Lung (tissue), 12 donors: ENCODE measurements around the gene RNF157. TPM values are rescaled to one million over a fixed set of nuclear protein-coding genes. Genes with fewer than 3 reads are reported as not detected.

ENCODE experiments used
- ATAC-seq: fragments of 200-7000 bp; cut with Tn5 transposase; one replicate; pipeline ENCODE4 v1.9.1; 2020; ENCODE audit warnings: moderate number of reproducible peaks; ENCODE audit not compliant: insufficient read depth, low FRiP score
- DNase-seq, 3 donors: peaks; one replicate each; pipeline ENCODE4 v3.0.0-alpha.2; 2013 to 2017
- H3K27ac ChIP-seq, 2 donors: one replicate each; pipeline ENCODE4 v1.5.1; 2013; ENCODE audit warnings: mild to moderate bottlenecking in 2 of 2, moderate library complexity in 2 of 2, control low read depth in 1 of 2, inconsistent platforms in 1 of 2, low read depth in 1 of 2, low read length in 1 of 2
- H3K27me3 ChIP-seq, 3 donors: one replicate each; pipeline ENCODE4 v1.5.1; 2013; ENCODE audit warnings: low read length in 2 of 3; ENCODE audit not compliant: control insufficient read depth in 3 of 3, insufficient read depth in 3 of 3
- H3K36me3 ChIP-seq, 4 donors: one replicate each; pipeline ENCODE4 v1.5.1; 2013; ENCODE audit warnings: low read length in 4 of 4, mild to moderate bottlenecking in 1 of 4, moderate library complexity in 1 of 4; ENCODE audit not compliant: control insufficient read depth in 4 of 4, insufficient read depth in 4 of 4
- H3K4me1 ChIP-seq, 5 donors: one replicate each; pipeline ENCODE4 v1.5.1; 2013; ENCODE audit warnings: low read length in 5 of 5, mild to moderate bottlenecking in 2 of 5, moderate library complexity in 1 of 5; ENCODE audit not compliant: control insufficient read depth in 5 of 5, insufficient read depth in 5 of 5
- H3K4me3 ChIP-seq: one replicate; pipeline ENCODE4 v1.5.1; 2013; ENCODE audit warnings: mild to moderate bottlenecking, control low read depth, moderate library complexity
- H3K9ac ChIP-seq, 2 donors: one replicate each; pipeline ENCODE4 v1.5.1; 2013; ENCODE audit warnings: low read length in 2 of 2, control low read depth in 1 of 2; ENCODE audit not compliant: insufficient read depth in 1 of 2
- H3K9me3 ChIP-seq, 4 donors: one replicate each; pipeline ENCODE4 v1.5.1; 2013; ENCODE audit warnings: low read length in 3 of 4, mild to moderate bottlenecking in 1 of 4, moderate library complexity in 1 of 4; ENCODE audit not compliant: control insufficient read depth in 4 of 4, insufficient read depth in 3 of 4
- WGBS, 2 donors: extraction: QIAGEN DNeasy Blood & Tissue Kit; methylation state at CpG; one replicate each; pipeline ENCODE4 v1.1.7; 2013; 5-methylcytosine and 5-hydroxymethylcytosine counted together
- polyA plus RNA-seq, 2 donors: library from polyadenylated mRNA; stranded (reverse); fragments of 200-250 nt; gene quantifications; one replicate each; pipeline ENCODE4 v1.2.1, GENCODE V29; 2013
- total RNA-seq, 2 donors: library from RNA; depleted of rRNA in 1 of 2; stranded (reverse); fragments of >200 nt in 1 of 2; gene quantifications; one replicate each; pipeline ENCODE4 v1.2.1, GENCODE V29; 2014 to 2021
- TF ChIP-seq, protein P1 (sequence below): IDR thresholded peaks from 2 replicates; pipeline ENCODE4 v1.5.1; 2012; ENCODE audit warnings: mild to moderate bottlenecking; ENCODE audit errors: control extremely low read depth, extremely low read depth
- donor health status: control.
- donor health status: control.
- donor health status: Bipolar disorder and iron deficiency.
- donor health status: healthy.
- donor health status: DM: yes; HTN: yes; CAD: no.

RNF157 gene
- total and polyA plus RNA-seq, 4 donors, result 0.88 to 2.5 (median 1.8) TPM

DNA sequence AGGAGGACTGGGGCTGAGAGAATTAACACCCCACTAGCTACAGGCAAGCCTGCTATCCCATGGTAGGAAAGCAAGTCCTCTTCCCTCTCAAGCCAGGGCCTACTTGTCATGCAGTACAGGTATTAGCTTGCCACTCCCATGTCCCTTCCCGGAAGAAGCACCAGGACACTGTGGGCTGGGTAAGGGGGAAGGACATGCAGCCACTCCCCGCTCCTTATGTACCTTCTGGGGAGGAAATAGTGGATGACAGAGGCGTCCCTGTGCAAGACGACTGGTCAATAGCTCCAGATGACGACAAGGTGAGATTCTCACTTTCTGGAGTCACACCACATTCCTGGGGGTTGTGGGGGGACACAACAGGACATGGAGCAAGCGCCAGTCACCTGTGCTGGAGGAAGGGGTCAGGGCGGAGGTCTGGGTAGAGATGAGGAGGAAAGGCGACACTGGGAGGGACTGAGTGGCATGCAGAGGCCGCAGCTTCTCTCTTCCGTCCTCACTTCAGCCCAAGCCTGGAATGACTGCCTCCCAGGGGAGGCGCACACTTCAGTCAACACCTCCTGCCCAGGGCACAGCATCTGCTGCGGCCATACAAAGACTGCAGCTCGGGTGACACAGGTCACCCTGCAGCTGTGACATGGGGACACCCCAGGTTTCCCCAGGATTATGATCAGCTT lies 84.2 kb downstream of the RNF157 start:
- ATAC-seq (no peak), DNase-seq (peak in 1 of 3 donors; percentile 15)
- Histone ChIP-seq H3K27ac (no peak overlapping the region), H3K4me1 (peaks cover 0 to 4% (median 0%) of the 10 kb centered on the region in 5 donors), H3K9ac (no peak overlapping the region), H3K36me3 (peaks cover 0 to 2% (median 0%) of the 10 kb centered on the region in 4 donors), H3K27me3 (no peaks in the 10 kb centered on the region), H3K9me3 (no peaks in the 10 kb centered on the region), H3K4me3 (no peak overlapping the region)
- TF ChIP-seq, protein P1, sequence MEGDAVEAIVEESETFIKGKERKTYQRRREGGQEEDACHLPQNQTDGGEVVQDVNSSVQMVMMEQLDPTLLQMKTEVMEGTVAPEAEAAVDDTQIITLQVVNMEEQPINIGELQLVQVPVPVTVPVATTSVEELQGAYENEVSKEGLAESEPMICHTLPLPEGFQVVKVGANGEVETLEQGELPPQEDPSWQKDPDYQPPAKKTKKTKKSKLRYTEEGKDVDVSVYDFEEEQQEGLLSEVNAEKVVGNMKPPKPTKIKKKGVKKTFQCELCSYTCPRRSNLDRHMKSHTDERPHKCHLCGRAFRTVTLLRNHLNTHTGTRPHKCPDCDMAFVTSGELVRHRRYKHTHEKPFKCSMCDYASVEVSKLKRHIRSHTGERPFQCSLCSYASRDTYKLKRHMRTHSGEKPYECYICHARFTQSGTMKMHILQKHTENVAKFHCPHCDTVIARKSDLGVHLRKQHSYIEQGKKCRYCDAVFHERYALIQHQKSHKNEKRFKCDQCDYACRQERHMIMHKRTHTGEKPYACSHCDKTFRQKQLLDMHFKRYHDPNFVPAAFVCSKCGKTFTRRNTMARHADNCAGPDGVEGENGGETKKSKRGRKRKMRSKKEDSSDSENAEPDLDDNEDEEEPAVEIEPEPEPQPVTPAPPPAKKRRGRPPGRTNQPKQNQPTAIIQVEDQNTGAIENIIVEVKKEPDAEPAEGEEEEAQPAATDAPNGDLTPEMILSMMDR, result no peak
- WGBS, 2 donors, result 84 to 89% methylated on average over 13 of the region's 13 CpGs

DNA sequence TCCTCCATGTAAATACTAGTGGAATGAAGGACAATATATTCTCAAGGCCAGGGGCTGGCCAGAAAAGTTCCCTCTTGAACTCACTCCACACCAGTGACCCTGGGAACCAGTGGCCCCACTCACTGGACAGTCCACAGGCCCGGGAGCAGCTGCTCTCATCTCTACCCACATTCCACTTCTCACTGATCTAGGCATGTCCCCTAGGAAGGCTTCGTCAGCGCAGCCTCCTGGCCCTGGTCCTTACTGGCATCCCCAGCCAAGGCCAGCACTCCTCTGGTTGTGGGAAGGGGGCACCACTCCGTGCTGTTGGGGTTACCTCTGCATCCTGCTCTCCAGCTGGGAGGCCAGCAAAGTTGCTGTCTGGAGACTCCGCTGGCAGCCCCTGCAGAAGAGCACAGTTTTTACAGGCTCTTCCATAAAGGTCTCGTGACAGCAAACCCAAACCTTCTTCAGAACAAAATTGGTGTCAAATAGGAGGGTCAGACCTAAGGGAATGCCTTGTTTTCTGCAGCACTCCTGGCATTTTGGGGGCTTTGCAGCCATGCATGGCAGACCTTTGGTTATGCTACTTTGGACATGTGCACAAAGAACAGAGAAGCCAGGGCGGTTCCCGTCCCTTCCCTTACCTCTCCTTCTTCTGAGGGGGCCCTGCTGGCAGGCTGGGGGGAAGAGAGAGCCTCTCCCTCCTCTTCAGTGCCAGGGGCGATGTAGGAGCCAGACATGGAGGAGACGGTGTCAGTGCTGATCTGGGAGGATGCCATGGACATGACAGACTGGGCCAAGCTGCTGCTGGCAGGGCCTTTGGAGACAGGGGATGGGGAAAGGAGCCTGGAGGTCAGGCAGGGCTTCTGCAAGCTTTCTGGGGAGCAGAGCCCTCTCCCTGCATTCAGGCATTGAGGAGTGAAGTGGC lies 85.1 kb downstream of the RNF157 start:
- H3K4me3 ChIP-seq, result no peak overlapping the region
- DNase-seq, result no peak
- 90 to 93% methylated on average over 10 of the region's 10 CpGs for WGBS, 2 donors
- TF ChIP-seq, protein P1, result no peak
- no peaks in the 10 kb centered on the region for H3K9me3 ChIP-seq
- H3K36me3 ChIP-seq, result peaks cover 0 to 2% (median 0%) of the 10 kb centered on the region in 4 donors
- no peak for ATAC-seq
- H3K27ac ChIP-seq, result no peak overlapping the region
- H3K27me3 ChIP-seq, result no peaks in the 10 kb centered on the region
- peaks cover 0 to 8% (median 0%) of the 10 kb centered on the region in 5 donors for H3K4me1 ChIP-seq
- H3K9ac ChIP-seq, result no peak overlapping the region

DNA sequence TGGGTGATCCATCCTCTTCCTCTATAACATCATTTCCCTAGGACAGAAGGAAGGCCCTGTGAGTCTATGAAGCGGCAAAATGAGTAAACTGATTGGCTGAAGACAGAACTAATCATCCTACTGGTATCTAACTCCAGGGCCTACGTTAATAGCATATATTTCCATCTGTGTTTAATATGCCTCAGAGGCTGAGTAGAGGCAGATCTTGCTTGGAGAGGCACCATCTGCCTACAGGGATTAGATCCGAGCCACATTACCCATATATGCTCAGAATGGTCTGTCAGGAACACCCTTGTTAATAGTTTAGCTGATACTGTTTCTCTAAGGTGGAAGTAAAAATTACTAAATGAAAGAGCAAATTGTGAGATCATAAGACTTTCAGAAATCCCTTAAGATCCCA lies 86.0 kb downstream of the RNF157 start:
- 96 to 97% methylated on average over 3 of the region's 3 CpGs for WGBS, 2 donors
- ATAC-seq, result no peak

More for the DNA sequence above, 86.0 kb downstream of the RNF157 start:
- Histone ChIP-seq H3K27ac (no peak overlapping the region), H3K27me3 (no peaks in the 10 kb centered on the region), H3K4me3 (no peak overlapping the region), H3K9ac (no peak overlapping the region), H3K36me3 (peaks cover 0 to 2% (median 0%) of the 10 kb centered on the region in 4 donors), H3K9me3 (no peaks in the 10 kb centered on the region), H3K4me1 (peaks cover 0 to 8% (median 0%) of the 10 kb centered on the region in 5 donors)
- TF ChIP-seq, protein P1, result no peak
- no peak for DNase-seq
